ENCODE results near the gene SMAD3.

SMAD3 gene

GRCh38 chr15:67127965-67128364 lies 62.6 kb downstream of the SMAD3 start:
- DNase-seq = no peak

- DNase-seq = no peak
These were observed 64.8 kb downstream of the SMAD3 start for GRCh38 chr15:67130166-67130565.

DNA sequence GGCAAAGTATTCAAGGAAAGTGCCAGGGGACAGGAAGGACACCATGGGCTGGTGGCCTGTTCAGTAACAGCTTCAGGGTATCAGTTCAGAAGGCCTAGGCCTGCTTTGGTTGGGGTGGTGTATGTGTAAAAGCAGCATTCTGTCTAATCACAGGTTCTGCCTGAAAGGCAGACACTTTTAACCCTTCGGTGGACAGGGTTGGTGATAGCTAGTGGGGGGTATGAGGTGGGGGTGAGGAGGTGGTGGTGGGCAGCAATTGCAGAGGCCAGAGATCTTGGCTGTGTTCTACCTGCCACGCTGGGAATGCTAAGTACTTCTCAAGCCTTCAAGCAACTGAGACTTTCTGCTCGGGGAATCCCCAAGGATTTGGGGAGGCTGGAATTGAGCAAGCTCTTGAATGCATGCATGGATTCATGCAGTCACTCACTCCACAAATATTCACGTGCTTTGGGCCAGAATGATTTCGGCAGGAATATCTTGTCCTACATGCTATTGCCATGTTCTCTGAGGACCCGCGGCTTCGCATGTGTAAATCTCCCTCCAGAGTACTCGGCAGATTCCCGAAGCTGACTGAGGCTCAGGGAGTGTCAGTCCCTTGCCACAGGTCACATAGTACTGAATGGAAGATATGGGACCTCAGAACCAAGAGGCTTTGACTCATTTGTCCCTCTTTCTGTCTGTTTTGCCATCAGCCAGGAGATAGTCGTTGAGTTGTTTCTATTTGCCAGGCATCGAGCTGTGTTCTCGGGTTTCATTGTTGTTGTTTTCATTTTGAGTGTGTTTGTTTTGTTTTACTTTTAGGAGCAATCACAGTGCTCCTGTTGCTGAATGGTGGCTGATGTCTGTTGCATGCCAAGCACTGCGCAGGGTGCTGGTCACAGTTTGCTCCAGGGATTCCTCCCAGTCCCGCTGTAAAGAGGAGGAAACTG lies 65.5 kb downstream of the SMAD3 start:
- no peak for DNase-seq

- no peak for DNase-seq
These were observed 66.9 kb downstream of the SMAD3 start for GRCh38 chr15:67132276-67132675.

GRCh38 chr15:67133026-67133425 lies 67.6 kb downstream of the SMAD3 start:
- DNase-seq = no peak

- DNase-seq = no peak
These were observed 68.3 kb downstream of the SMAD3 start for GRCh38 chr15:67133738-67134066.

DNA sequence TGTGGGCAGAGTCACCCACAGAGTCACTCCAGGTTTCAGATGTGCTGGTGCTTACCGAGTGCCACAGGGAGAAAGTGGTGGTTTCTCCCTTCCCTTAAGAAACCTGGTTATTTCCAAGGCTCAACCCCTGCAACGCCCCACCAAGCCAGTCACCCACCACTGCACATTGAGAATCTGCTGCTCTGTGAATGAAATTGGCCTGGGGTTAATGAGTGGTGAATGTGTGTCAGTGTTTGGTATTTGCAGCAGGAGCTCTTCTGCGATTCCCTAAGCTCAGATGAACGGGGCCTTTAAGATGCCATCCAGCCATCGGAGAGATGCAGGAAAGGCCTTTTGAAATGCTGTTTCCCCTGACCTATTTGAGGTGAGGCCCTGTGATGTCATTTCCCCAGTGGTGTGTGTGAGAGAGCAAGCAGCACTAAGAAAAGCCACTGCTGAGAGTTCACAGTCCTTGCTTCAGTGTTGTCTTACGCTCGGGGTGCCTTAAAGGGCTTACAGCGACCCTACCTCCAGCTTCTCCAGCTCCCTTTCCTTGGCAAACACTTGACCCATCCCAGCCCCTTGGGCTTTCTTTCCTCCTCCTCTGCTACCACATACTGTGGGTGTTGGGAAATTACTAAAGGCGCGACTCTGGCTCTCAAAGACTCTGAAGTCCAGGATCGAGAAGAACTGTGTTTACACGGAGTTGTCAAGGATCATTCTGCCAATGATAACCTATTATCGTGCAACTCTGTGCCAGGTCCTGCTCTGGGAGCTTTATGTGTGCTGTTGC lies 68.9 kb downstream of the SMAD3 start:
- peak; percentile 86 for DNase-seq

- DNase-seq = no peak
These were observed 69.6 kb downstream of the SMAD3 start for GRCh38 chr15:67134871-67135492.

- no peak for DNase-seq
These were observed 70.1 kb downstream of the SMAD3 start for GRCh38 chr15:67135494-67135893.

DNA sequence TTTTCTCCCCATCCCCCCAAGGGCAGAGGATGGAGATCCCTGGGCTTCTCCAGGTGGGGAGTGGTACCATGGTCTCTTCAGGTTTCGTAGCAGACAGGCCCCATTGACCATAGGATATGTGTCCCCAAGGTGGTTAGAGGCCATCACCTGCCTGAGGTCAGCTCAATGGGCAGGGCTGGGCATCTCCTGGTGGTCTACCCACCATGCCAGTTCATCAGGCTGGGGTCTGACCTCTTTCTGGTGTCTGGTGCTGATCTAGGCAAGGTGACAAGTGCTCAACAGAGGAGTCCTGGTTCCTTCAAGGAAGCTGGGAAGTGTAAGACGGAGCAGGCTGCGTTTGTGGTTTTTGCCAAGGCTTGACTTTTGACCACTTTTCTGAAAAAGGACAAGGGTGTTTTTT lies 71.4 kb downstream of the SMAD3 start:
- no peak for DNase-seq

GRCh38 chr15:67137319-67137718 lies 71.9 kb downstream of the SMAD3 start:
- DNase-seq = no peak

- DNase-seq = no peak
These were observed 72.8 kb downstream of the SMAD3 start for GRCh38 chr15:67137951-67138848.

DNA sequence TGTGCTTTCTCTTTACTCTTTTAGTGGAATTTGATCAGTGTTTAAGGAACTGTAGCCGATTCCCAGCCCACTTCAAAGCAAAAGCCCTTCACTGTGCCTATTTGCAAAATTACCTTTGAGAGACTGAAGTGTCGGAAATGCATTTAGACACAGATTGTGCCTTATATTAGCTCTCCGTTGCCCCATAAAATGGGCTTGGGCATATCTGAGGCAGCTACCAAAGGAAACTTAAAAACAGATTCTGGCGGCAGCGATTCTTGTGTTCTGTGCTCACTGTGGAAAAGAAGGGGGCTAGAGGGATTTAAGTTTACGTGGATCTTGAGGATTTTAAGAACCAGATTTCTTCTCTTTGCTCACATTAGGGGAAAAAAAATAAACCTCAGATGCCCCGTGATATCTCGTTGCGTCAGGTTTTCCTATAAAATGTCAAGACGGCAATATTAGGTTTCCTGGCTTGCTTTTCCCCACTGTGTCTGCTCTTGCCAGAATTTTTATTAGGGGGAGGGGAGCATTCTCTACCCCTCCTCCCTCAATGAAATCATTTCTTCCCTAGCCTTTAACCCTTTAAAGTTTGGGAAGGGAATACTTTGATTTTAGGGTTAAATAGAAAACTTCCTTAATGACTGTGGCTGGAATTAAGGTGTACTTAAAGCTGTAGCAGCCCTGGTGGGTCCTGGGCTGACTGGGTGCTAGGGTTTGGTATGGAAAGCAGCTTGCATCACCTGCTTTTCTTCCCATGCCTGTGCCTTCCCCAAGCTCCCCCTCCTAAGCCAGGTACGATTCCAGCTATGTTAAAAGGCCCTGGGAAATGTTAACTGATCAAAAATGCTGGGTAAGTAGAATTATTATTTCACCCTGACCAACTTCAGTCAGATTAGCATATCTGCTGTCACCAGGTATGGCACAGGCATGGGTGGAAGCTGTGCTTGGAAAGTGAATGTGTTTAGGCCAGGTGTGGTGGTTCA lies 73.8 kb downstream of the SMAD3 start:
- DNase-seq = no peak

- no peak for DNase-seq
These were observed 74.9 kb downstream of the SMAD3 start for GRCh38 chr15:67140078-67140833.

DNA sequence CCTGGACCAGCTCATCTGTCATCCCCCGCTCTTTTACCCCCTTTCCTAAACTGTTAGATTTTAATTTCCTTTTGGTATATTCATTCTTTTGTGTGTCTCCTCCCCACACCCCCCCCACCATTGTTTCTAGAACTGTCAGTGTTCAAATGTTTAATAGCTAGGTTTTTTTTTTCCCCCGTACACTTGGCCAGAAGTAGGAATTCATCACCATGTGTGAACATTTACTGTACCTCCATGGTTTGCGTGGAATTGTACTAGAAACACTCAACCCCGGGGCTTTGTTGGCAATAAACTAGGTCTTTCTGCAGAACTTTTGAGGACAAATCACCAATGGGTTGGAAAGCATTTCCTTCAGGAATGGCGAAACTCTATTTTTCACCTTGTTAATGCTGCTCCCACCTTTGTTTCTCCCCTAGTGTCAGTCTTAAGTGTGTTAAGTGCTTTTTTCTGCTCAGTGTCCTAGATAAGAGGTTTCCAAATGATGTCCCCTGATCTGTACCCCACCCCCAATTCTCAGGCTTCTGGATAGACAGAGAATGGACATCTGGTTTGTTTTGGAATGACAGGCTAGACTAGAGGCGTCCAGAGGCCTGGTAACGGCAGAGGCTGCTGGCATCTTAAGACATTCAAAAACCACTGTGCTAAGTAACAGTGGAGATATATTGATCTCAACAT lies 76.8 kb downstream of the SMAD3 start:
- no peak for DNase-seq

- no peak for DNase-seq
These were observed 77.3 kb downstream of the SMAD3 start for GRCh38 chr15:67142767-67143100.

DNA sequence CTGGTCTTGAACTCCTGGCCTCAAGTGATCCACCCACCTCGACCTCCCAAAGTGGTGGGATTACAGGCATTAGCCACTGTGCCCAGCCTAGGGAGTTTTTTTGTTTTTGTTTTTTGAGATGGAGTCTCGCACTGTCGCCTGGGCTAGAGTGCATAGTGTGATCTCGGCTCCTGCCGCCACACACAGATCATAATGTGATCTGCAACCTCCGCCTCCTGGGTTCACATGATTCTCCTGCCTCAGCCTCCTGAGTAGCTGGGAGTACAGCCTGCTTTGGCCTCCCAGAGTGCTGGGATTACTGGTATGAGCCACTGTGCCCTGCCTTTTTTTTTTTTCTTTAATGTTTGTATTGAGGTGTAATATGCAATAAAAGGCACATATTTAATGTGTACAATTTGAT lies 78.2 kb downstream of the SMAD3 start:
- DNase-seq = no peak

- no peak for DNase-seq
These were observed 79.4 kb downstream of the SMAD3 start for GRCh38 chr15:67144609-67145311.

DNA sequence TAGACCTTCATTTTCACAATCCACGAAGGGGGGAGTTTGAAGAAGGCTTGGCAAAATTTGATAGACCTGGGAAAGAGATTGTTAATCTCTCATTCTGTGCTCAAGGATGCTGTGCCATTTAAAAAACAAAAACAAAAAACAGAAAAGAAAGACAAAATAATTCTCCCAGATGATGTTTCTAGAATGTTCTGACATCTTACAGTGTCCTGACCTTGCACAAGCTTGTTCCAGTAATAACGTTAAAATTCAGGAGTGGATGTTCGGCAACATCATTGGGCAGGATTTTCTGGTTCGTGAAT lies 79.9 kb downstream of the SMAD3 start:
- no peak for DNase-seq

GRCh38 chr15:67145710-67146109 lies 80.3 kb downstream of the SMAD3 start:
- DNase-seq = no peak

All from CD4-positive, alpha-beta T cell treated with Interleukin-21 for 1 hour (primary cell).